Type B pancreatic cell (in vitro differentiated cells): ENCODE results near the gene ADORA2B. TPM values are rescaled to one million over a fixed set of nuclear protein-coding genes. Genes with fewer than 3 reads are reported as not detected.
A peak's percentile ranks its signal among the peaks of the same experiment; 100 is the strongest.
"Not testable (repeated sequence)": the region's sequence is repeated elsewhere in the genome, so short reads cannot be mapped to it uniquely, and the experiment has no call there.

Experiments
- DNase-seq: peaks from one replicate; pipeline ENCODE4 v3.0.0; 2021; ENCODE audit warnings: mixed read lengths; ENCODE audit not compliant: unreplicated experiment; ENCODE audit errors: extremely low spot score
- H3K27ac Mint-ChIP-seq: 2 replicates; pipeline ENCODE4 v1.8.0; 2021; ENCODE audit warnings: mild to moderate bottlenecking, mixed read lengths
- H3K27me3 Mint-ChIP-seq: 2 replicates; pipeline ENCODE4 v1.8.0; 2021; ENCODE audit warnings: mixed read lengths
- H3K36me3 Mint-ChIP-seq: 2 replicates; pipeline ENCODE4 v1.8.0; 2021; ENCODE audit warnings: mixed read lengths
- H3K4me1 Mint-ChIP-seq: one replicate; pipeline ENCODE4 v1.8.0; 2021; ENCODE audit warnings: mixed read lengths; ENCODE audit not compliant: unreplicated experiment
- H3K4me3 Mint-ChIP-seq: 2 replicates; pipeline ENCODE4 v1.8.0; 2021; ENCODE audit warnings: mild to moderate bottlenecking, mixed read lengths
- H3K9me3 Mint-ChIP-seq: 2 replicates; pipeline ENCODE4 v1.8.0; 2021; ENCODE audit warnings: mixed read lengths
- total RNA-seq: library from RNA; stranded (reverse); gene quantifications from 2 replicates; pipeline ENCODE4 v1.2.1, GENCODE V29; 2021; ENCODE audit warnings: low replicate concordance
- TF ChIP-seq, protein P1 (sequence below): fragments of 200-600 bp; sonication (generic); conservative IDR thresholded peaks from 2 replicates; pipeline ENCODE4 v1.5.0; 2021; ENCODE audit warnings: antibody characterized with exemption, mild to moderate bottlenecking

The ADORA2B gene
- total RNA-seq, 1 donor from 2014 or later, result 4.0 TPM

DNA sequence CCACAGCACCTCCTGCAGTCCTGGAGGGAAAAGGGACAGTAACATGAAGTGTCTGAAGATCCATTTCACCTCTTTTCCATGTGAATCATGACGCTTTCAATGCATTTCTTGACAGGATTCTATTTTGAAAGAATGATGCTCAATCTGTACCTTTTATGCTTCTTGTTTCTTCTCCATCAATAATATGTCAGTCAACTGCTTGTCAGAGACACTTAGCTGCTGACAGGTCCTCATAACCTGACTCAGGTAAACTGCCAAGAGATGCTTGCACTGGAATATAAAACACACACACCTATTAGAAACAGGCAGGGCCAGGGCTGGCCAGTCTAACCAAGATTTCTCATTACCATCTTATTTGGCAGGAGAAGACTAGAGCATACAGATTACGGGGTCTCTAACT is 33.0 kb downstream of the ADORA2B start:
- Mint-ChIP-seq H3K27ac (no peak overlapping the region), H3K36me3 (peaks cover 36% of the 10 kb centered on the region), H3K9me3 (no peaks in the 10 kb centered on the region), H3K4me1 (no peaks in the 10 kb centered on the region), H3K27me3 (no peaks in the 10 kb centered on the region), H3K4me3 (no peak overlapping the region)
- DNase-seq, result no peak
- TF ChIP-seq, protein P1, sequence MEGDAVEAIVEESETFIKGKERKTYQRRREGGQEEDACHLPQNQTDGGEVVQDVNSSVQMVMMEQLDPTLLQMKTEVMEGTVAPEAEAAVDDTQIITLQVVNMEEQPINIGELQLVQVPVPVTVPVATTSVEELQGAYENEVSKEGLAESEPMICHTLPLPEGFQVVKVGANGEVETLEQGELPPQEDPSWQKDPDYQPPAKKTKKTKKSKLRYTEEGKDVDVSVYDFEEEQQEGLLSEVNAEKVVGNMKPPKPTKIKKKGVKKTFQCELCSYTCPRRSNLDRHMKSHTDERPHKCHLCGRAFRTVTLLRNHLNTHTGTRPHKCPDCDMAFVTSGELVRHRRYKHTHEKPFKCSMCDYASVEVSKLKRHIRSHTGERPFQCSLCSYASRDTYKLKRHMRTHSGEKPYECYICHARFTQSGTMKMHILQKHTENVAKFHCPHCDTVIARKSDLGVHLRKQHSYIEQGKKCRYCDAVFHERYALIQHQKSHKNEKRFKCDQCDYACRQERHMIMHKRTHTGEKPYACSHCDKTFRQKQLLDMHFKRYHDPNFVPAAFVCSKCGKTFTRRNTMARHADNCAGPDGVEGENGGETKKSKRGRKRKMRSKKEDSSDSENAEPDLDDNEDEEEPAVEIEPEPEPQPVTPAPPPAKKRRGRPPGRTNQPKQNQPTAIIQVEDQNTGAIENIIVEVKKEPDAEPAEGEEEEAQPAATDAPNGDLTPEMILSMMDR, result no peak

DNA sequence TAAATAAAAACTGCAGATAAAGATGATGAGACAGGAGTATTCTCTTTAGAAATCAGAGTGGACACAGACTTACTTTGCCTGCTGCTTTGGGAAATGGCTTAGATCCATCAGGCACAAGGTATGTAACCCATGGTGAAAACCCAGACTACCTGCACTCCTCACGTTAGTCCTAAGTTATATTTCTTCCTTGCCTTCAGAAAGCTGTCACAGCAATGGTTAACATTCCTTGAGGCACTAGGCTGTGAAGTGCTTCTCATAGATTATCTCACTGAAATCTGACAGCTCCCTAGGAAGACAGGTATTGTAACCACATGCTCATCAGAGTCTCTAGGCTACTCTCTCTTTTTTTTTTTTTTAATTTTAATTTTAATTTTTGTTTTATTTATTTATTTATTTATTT is 33.7 kb downstream of the ADORA2B start:
- TF ChIP-seq, protein P1, result no peak
- DNase-seq, result no peak
- H3K4me1 Mint-ChIP-seq, result no peaks in the 10 kb centered on the region
- peaks cover 36% of the 10 kb centered on the region for H3K36me3 Mint-ChIP-seq
- no peaks in the 10 kb centered on the region for H3K27me3 Mint-ChIP-seq
- H3K4me3 Mint-ChIP-seq, result no peak overlapping the region
- H3K9me3 Mint-ChIP-seq, result no peaks in the 10 kb centered on the region
- H3K27ac Mint-ChIP-seq, result no peak overlapping the region

DNA sequence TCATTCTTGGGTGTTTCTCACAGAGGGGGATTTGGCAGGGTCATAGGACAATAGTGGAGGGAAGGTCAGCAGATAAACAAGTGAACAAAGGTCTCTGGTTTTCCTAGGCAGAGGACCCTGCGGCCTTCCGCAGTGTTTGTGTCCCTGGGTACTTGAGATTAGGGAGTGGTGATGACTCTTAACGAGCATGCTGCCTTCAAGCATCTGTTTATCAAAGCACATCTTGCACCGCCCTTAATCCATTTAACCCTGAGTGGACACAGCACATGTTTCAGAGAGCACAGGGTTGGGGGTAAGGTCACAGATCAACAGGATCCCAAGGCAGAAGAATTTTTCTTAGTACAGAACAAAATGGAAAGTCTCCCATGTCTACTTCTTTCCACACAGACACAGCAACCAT is 34.1 kb downstream of the ADORA2B start:
- not testable (repeated sequence) for H3K4me3 Mint-ChIP-seq, H3K9me3 Mint-ChIP-seq, H3K27me3 Mint-ChIP-seq, DNase-seq, H3K4me1 Mint-ChIP-seq, H3K27ac Mint-ChIP-seq
- peaks cover 39% of the 10 kb centered on the region for H3K36me3 Mint-ChIP-seq

DNA sequence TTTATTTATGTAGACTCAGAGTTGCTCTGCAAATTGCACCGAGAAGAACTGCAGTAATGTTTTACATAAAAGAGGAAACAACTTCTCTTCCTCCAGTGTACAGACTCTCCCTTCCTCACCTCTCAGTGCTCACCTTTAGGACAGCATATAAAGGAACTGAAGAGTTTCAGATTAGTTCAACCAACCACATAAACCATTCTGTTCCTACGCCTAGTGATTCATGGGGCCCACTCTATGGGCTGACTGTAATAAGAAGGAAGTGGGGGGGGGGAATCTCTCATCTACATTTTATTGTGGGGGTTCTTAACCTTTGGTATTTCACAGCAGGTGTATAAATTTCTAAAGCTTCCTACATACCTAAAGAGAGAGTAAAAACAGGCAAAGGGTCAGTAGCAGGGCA is 36.3 kb downstream of the ADORA2B start:
- no peak for DNase-seq
- TF ChIP-seq, protein P1, result no peak
- Mint-ChIP-seq H3K4me1 (no peaks in the 10 kb centered on the region), H3K4me3 (no peak overlapping the region), H3K27me3 (no peaks in the 10 kb centered on the region), H3K9me3 (no peaks in the 10 kb centered on the region), H3K27ac (no peak overlapping the region), H3K36me3 (peaks cover 37% of the 10 kb centered on the region)

DNA sequence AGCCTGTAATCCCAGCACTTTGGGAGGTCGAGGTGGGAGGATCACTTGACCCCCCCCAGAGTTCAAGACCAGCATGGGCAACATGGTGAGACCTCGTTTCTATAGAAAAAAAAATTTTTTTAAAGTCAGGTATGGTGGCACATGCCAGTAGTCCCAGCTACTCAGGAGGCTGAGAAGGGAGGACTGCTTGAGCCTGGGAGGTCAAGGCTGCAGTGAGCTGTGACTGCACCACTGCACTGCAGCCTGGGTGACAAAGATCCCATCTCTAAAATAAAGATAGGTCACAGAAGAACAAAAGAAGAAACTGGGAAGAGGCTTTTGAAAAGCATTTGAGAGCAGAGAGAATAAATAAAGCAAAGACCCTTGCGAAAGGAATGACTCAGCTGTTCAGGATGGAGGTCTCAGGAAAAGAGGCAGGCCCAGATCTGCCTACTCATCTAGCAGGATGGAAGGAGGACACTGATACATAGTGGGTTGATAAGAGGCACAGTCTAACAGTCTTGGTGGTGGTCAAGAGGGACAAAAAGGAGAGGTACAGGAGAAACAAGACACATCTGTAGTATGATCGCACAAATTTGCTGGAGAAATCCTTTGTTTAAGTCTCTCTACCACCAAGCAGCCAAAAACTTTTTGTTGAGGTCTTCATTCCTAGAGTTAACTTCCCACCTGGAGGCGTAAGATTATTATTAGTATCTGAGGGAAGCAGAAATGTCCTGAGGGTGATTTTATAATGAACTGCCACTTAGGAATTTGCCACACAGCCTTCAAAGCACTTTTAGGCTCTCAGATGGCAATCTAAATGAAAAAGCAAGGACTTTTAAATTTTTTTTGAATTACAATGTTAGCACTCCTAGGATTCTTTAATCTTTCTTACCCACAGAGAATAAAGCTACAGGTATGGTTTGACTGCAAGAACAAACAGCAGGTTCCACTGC is 37.0 kb downstream of the ADORA2B start:
- Mint-ChIP-seq H3K27me3 (no peaks in the 10 kb centered on the region), H3K4me1 (no peaks in the 10 kb centered on the region), H3K27ac (peak overlapping the region; percentile 66), H3K9me3 (no peaks in the 10 kb centered on the region), H3K36me3 (peaks cover 39% of the 10 kb centered on the region), H3K4me3 (no peak overlapping the region)
- TF ChIP-seq, protein P1, result no peak
- no peak for DNase-seq

DNA sequence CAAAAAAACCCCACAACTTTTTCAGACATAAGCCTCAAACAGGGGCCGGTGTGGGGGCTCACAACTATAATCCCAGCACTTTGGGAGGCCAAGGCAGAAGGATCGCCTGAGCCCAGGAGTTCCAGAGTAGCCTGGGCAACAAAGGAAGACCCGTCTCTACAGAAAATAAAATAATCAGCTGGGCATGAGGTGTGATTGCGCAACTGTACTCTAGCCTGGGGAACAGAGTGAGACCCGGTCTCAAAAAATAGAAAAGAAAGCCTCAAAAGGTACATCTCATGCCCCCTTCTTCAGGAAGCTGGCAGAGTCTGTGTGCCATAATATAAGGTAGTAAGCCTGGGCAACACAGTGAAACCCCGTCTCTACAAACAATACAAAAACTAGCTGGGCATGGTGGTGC is 51.4 kb downstream of the ADORA2B start:
- no peak for DNase-seq
- H3K4me3 Mint-ChIP-seq, result no peak overlapping the region
- H3K36me3 Mint-ChIP-seq, result peaks cover 8% of the 10 kb centered on the region
- H3K4me1 Mint-ChIP-seq, result peaks cover 7% of the 10 kb centered on the region
- H3K27me3 Mint-ChIP-seq, result no peaks in the 10 kb centered on the region
- no peaks in the 10 kb centered on the region for H3K9me3 Mint-ChIP-seq
- TF ChIP-seq, protein P1, result no peak
- no peak overlapping the region for H3K27ac Mint-ChIP-seq
